Measurements from ENCODE around the gene C1orf146. TPM values are rescaled to one million over a fixed set of nuclear protein-coding genes. Genes with fewer than 3 reads are reported as not detected.
"Not testable (repeated sequence)": the region's sequence is repeated elsewhere in the genome, so short reads cannot be mapped to it uniquely, and the experiment has no call there.

C1orf146 gene
- total RNA-seq, 2 donors from 2014 or later, result not detected

DNA sequence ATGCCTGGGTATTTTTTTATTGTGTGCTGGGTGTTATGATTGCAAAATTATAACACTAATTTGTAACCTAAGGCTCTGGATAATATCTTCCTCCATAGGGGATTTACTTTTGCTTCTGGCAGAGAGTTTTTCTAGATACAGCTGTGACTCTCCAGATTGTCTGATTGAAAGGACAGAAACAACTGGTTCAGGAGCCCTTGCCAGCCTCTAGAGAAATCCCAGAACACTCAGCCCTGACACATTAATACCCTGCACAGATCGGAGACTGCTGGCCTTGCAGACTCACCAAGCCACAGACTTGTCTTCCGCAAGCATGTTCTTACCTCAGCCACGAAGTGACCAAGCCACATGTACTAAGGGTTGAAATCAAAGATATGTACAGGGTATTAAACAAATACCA lies 10.7 kb downstream of the C1orf146 start:
- H3K9me3 ChIP-seq, result no peaks in the 10 kb centered on the region
- ATAC-seq (ENCODE audit: insufficient number of reproducible peaks, low FRiP score, low read depth), result no peak

DNA sequence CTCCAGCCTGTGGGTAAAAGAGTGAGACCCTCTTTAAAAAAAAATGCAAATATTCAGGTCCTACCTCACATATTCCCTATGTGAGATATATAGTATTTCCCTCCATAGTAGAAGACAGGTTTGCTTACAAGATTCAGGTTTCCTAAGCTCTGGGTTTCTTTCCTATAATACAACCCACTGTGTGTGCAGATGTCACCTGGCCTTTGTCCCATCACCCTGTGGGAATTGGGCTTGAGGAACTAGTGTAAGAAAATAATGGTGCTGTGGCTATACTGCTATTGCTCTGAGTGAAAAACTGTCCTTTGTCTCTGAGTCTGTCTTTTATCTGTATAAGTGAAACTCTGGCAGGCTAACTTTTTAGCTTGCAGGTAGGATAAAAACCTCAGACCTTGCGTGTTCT lies 13.0 kb downstream of the C1orf146 start:
- H3K27me3 ChIP-seq (replicated peaks; ENCODE audit: insufficient read depth), result no peaks in the 10 kb centered on the region
- no peaks in the 10 kb centered on the region for H3K4me1 ChIP-seq (ENCODE audit: control insufficient read depth in 1 of 2, low read depth in 2 of 2)
- DNase-seq (ENCODE audit: low spot score) (no peak), ATAC-seq (ENCODE audit: insufficient number of reproducible peaks, low FRiP score, low read depth) (no peak)
- H3K36me3 ChIP-seq, result no peaks in the 10 kb centered on the region
- no peak overlapping the region for H3K27ac ChIP-seq
- no peak for TF ChIP-seq CTCF (IDR thresholded peaks at IDR 0.05)
- H3K9me3 ChIP-seq, result no peaks in the 10 kb centered on the region
- no peak overlapping the region for H3K4me3 ChIP-seq

More for the DNA sequence above, 10.7 kb downstream of the C1orf146 start:
- Histone ChIP-seq H3K27me3 (replicated peaks; ENCODE audit: insufficient read depth) (no peaks in the 10 kb centered on the region), H3K4me3 (no peak overlapping the region), H3K36me3 (no peaks in the 10 kb centered on the region), H3K4me1 (ENCODE audit: control insufficient read depth in 1 of 2, low read depth in 2 of 2) (no peaks in the 10 kb centered on the region), H3K27ac (no peak overlapping the region)
- no peak for TF ChIP-seq CTCF (IDR thresholded peaks at IDR 0.05)
- DNase-seq (ENCODE audit: low spot score), result no peak

- no peak overlapping the region for H3K27ac ChIP-seq
- H3K4me3 ChIP-seq, result no peak overlapping the region
- ATAC-seq (ENCODE audit: insufficient number of reproducible peaks, low FRiP score, low read depth) (no peak), DNase-seq (ENCODE audit: low spot score) (no peak)
- H3K27me3 ChIP-seq (replicated peaks; ENCODE audit: insufficient read depth), result no peaks in the 10 kb centered on the region
- no peak for TF ChIP-seq CTCF (IDR thresholded peaks at IDR 0.05)
- H3K4me1 ChIP-seq (ENCODE audit: control insufficient read depth in 1 of 2, low read depth in 2 of 2), result peaks cover 0 to 7% of the 10 kb centered on the region in 2 donors
- no peaks in the 10 kb centered on the region for H3K9me3 ChIP-seq
- H3K36me3 ChIP-seq, result no peaks in the 10 kb centered on the region
Observed at GRCh38 chr1:92240034-92240433, 22.3 kb downstream of the C1orf146 start.

GRCh38 chr1:92244376-92244775 lies 26.7 kb downstream of the C1orf146 start:
- DNase-seq (ENCODE audit: low spot score) (no peak), ATAC-seq (ENCODE audit: insufficient number of reproducible peaks, low FRiP score, low read depth) (no peak)
- Histone ChIP-seq H3K36me3 (no peaks in the 10 kb centered on the region), H3K4me3 (no peak overlapping the region), H3K27me3 (replicated peaks; ENCODE audit: insufficient read depth) (no peaks in the 10 kb centered on the region), H3K27ac (no peak overlapping the region), H3K9me3 (no peaks in the 10 kb centered on the region), H3K4me1 (ENCODE audit: control insufficient read depth in 1 of 2, low read depth in 2 of 2) (peaks cover 0 to 7% of the 10 kb centered on the region in 2 donors)
- TF ChIP-seq CTCF (IDR thresholded peaks at IDR 0.05), result no peak

DNA sequence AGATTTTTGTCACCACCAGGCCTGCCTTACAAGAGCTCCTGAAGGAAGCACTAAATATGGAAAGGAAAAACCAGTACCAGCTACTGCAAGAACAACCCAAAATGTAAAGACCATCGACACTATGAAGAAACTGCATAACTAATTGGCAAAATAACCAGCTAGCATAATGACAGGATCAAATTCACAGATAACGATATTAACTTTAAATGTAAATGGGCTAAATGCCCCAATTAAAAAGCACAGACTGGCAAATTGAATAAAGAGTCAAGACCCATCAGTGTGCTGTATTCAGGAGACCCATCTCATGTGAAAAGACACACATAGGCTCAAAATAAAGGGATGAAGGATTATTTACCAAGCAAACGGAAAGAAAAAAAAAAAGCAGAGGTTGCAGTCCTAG lies 37.0 kb downstream of the C1orf146 start:
- not testable (repeated sequence) for H3K4me1 ChIP-seq (ENCODE audit: control insufficient read depth in 1 of 2, low read depth in 2 of 2); H3K27me3 ChIP-seq (replicated peaks; ENCODE audit: insufficient read depth); ATAC-seq (ENCODE audit: insufficient number of reproducible peaks, low FRiP score, low read depth); H3K9me3 ChIP-seq; H3K4me3 ChIP-seq; H3K36me3 ChIP-seq; H3K27ac ChIP-seq; DNase-seq (ENCODE audit: low spot score)

DNA sequence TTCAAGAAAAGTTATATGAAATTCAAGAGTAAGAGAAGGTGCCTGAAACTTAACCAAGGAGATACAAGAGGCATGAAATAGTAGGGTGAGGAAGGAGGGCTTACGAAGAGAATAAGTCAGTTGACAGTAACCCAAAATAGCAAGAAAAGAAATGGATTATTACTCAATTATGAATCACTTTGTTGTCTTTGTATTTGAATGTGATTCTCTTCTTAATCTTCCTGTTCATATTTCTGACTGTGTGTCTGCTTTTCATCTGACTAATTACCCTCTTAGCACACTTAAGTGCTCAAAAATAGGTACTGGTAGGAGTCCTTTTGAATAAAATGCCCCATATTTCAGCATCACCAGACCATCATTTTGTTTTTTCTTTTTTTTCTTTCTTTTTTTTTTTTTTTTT lies 41.6 kb downstream of the C1orf146 start:
- no peak overlapping the region for H3K27ac ChIP-seq
- H3K9me3 ChIP-seq, result peaks cover 6% of the 10 kb centered on the region
- no peak for DNase-seq (ENCODE audit: low spot score)
- peaks cover 4% of the 10 kb centered on the region for H3K36me3 ChIP-seq
- H3K4me3 ChIP-seq, result no peak overlapping the region
- no peaks in the 10 kb centered on the region for H3K4me1 ChIP-seq (ENCODE audit: control insufficient read depth in 1 of 2, low read depth in 2 of 2)
- H3K27me3 ChIP-seq (replicated peaks; ENCODE audit: insufficient read depth), result no peaks in the 10 kb centered on the region
- no peak for TF ChIP-seq CTCF (IDR thresholded peaks at IDR 0.05)
- ATAC-seq (ENCODE audit: insufficient number of reproducible peaks, low FRiP score, low read depth), result no peak
